Measurements from ENCODE around the gene MYO9B. TPM values are rescaled to one million over a fixed set of nuclear protein-coding genes. Genes with fewer than 3 reads are reported as not detected.

MYO9B gene
- total RNA-seq, 2 donors from 2014 or later: 69.9 to 82.2 TPM

DNA sequence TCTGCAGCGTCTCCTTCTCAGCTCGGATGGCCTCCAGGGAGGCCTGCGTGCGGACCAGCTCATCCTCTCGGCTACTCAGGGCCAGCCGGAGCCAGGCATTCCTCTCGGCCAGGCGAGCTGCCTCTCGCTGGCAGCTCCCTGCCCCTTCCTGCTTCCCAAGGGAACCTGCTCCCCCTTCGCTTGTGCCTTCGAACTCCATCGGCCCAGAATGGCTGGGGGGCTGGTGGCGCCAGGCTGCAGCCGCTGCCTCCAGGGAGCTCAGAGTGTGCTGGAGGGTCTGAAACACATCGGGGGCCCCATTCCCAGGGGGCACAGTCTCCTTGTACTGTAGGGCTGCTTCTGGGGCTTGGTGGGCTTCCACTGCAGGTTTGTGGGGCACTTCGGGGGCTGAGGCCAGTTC is 187.0 kb downstream of the MYO9B start:
- no peak for ATAC-seq
- no peak for DNase-seq
- intact Hi-C loops (cut with DNase I, micrococcal nuclease): no loop called here

Other genes starting within 250 kb of the MYO9B start
- 10 to 100 TPM; 34.1 to 35.7 TPM for gene SIN3B, start 246.4 kb upstream of the MYO9B start, total RNA-seq
- 1 to 10 TPM; 1.1 to 2.6 TPM for gene F2RL3, start 186.8 kb upstream of the MYO9B start, total RNA-seq
- gene CPAMD8, start 49.0 kb upstream of the MYO9B start, total RNA-seq: 1 to 10 TPM; 2.3 to 3.4 TPM
- 10 to 100 TPM; 10.7 to 14.1 TPM for gene HAUS8, start 325 bp upstream of the MYO9B start, total RNA-seq
- 10 to 100 TPM; 22.0 to 25.6 TPM for gene USE1, start 139.6 kb downstream of the MYO9B start, total RNA-seq
- 10 to 100 TPM; 44.7 to 64.5 TPM for gene OCEL1, start 150.4 kb downstream of the MYO9B start, total RNA-seq
- 100 to 1,000 TPM; 151 to 181 TPM for gene NR2F6, start 170.1 kb downstream of the MYO9B start, total RNA-seq
- gene USHBP1, start 189.0 kb downstream of the MYO9B start, total RNA-seq: 1 to 10 TPM in 1 of 2 donors, under 1 TPM in 1; 0.67 to 2.3 TPM
- 10 to 100 TPM; 63.5 to 70.3 TPM for gene BABAM1, start 191.7 kb downstream of the MYO9B start, total RNA-seq
- gene ANKLE1, start 206.1 kb downstream of the MYO9B start, total RNA-seq: under 1 TPM; 0.22 to 0.67 TPM
- 1 to 10 TPM; 5.6 to 6.0 TPM for gene ABHD8, start 227.6 kb downstream of the MYO9B start, total RNA-seq
- gene MRPL34, start 230.1 kb downstream of the MYO9B start, total RNA-seq: 100 to 1,000 TPM; 142 to 165 TPM
- 10 to 100 TPM; 47.7 to 49.2 TPM for gene DDA1, start 233.8 kb downstream of the MYO9B start, total RNA-seq

Data from left colon (tissue), 2 donors.